GM21529 (cell line): ENCODE results near the gene POFUT2.

ENCODE experiments used
- ATAC-seq: cut with Tn5 transposase; IDR thresholded peaks from one replicate; pipeline ENCODE4 v1.9.1; 2021; ENCODE audit not compliant: unreplicated experiment

Gene POFUT2

DNA sequence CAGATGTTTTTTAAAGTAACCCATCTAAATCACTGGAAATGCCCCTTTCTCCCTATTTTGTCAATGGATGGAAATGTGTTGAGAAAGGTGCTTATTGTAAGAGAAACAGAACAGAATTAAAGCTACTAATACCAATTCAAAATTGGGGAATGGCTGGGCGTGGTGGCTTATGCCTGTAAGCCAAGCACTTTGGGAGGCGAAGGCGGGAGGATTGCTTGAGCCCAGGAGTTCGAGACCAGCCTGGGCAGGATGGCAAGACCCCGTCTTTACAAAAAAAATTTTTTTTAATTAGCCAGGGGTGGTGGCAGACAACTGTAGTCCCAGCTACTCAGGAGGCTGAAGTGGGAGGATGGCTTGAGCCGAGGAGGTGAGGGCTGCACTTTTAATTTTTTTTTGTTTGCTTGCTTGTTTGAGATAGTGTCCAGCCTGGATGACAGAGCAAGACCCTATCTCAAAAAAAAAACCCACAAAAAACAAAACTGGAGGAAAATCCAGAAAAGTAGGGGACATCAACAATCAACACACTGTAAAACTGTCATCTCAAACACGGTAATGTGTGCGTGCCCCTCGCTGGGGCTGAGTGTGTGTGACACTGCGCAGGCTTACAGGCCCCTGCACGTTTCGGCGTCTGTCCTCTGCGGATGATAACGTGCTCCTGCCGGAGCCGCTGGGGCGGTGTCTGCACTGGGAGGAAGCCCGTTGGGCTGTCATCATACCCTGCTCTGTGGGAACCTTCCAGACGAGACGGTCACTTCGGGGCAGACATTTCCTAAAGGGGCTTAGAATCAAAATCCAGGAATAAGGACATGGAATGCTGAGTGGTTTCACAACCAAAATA, 11.6 kb upstream of the POFUT2 start:
- ATAC-seq, result no peak

DNA sequence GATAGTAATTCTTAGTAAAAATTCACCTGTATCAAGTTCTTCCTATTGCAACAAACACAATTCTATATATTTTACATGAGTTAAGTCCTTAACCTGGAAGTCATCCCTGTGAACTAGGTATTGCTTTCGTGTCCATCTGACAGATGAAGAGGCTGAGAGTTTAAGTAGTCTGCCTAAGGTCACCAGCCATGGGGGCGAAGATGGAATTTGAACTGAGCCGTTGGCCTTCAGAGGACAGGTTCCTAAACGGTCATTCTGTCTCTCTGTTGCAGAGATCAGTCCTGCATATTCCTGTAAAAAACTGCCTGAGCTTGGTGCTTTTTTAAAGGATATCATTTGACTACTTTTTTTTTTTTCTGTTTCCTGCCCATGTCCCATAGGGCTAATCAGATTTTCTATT, 10.2 kb upstream of the POFUT2 start:
- no peak for ATAC-seq

DNA sequence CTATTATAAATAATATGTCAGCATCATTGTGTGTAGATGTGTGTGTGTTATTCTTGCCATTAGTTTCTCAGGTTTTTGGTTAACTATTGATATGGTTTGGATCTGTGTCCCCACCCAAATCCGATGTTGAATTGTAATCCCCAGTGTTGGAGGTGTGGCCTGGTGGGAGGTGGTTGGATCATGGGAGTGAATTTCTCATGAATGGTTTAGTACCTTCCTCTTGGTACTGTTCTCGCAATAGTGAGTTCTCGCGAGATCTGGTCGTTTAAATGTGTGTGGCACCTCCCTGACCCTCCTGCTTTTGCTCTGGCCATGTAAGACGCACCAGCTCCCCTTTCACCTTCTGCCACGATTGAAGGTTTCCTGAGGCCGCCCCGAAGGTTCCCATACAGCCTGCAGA, 9.6 kb upstream of the POFUT2 start:
- no peak for ATAC-seq

- ATAC-seq, result no peak
These were observed 8.9 kb upstream of the POFUT2 start for GRCh38 chr21:45296638-45297037.

- ATAC-seq, result no peak
These were observed 8.1 kb upstream of the POFUT2 start for GRCh38 chr21:45295576-45296365.

DNA sequence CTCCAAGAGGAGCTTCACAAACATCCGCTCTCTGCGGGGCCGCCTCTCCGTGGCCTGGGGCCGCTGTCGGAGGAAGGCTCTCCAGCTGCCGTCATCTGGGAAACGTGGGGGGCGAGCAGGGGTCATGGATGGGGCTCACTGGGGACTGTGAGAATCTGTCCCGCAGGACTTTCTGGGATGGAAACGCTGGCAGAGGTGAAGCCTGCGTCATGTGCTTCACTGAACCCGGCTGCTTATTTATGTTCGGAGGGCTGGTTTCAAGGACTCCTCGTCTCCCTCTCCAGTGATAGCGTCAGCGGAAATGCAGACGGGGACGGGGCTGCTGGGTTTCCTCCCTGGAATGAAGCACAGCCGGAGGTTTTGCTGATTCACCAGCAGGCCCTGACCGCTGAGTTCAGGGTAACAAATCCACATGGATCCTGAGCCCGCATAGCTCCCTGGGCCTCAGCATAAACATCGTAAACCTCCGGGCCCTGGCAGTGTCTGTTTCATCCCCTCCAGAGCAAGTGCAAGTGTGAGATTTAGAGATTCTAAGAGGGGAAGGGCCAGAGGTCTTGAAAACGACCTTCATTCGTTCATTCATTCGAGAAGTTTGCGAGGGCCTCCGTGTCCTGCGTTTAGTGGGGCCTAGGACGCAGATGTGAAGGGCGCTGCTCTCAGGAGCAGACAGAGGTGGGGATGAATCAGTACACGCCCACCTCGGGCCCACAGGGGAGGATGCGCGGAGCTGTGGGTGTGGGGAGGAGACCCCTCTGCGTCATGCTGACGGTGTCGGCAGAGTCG, 7.0 kb upstream of the POFUT2 start:
- no peak for ATAC-seq

- no peak for ATAC-seq
These were observed 6.2 kb upstream of the POFUT2 start for GRCh38 chr21:45293726-45294401.

DNA sequence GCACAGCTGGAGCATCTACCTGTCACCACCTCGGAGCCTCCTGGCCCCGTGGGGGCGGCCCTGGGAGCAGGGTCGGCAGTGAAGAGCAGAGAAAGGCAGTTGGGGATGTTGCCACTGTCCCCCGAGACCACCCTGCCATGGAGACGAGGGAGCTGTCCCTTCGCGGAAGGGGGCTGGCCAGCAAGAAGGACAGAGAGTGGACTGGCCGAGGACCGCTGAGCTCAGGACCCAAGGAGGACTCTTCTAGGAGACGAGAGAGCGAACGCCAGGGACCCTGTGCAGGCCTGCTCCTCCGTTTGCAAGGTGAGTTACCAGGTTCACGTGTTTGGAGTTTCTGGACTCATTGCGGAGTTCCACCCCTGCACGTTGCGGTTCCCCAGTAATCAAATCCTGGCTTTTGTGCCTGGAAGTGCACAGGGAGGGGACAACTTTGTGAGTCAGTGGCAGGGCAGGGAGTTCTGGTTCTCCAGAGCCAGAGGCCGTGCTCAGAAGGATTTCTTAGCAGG, 5.6 kb upstream of the POFUT2 start:
- no peak for ATAC-seq

DNA sequence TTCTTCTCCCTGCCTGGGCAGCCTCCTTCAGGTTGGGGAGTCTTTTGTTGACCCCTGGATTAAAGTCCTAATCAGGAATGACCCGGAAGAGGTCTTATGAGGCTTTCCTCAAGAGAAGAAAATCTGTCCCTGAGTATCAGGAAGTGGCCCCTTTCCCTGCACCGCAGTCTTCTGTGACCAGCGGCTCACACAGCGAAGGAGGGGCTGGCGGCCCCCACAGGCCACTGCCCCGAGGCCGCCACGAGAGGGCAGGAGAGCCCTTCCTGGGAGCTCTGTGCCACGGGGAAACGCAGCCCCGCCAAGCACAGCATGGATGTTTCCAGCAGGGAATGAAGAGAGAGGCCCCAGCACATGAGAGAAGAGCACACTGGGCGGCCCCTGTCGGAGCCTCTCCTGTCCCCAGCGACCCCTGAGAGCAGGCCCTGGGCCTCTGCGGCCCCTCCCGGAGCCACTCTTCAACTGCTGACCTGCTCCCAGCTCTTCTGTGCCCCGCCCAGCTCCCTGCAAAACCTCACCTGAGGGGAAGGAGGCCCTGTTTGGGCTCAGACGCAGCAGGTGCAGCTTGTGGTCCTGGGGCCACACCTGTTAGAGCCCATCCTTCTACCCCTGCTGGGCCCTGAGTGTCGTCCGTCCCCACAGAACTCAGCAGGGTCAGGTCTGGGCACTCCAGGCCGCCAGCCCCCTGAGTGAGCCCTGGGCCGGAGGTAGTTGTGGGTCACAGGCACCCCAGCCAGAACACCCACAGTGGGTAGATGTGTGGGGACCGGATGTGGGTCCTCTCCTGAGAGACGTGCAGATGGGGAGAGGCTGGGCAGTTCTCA, 4.9 kb upstream of the POFUT2 start:
- no peak for ATAC-seq

- ATAC-seq, result no peak
These were observed 4.1 kb upstream of the POFUT2 start for GRCh38 chr21:45291613-45292398.

GRCh38 chr21:45290948-45291612, 3.4 kb upstream of the POFUT2 start:
- no peak for ATAC-seq

DNA sequence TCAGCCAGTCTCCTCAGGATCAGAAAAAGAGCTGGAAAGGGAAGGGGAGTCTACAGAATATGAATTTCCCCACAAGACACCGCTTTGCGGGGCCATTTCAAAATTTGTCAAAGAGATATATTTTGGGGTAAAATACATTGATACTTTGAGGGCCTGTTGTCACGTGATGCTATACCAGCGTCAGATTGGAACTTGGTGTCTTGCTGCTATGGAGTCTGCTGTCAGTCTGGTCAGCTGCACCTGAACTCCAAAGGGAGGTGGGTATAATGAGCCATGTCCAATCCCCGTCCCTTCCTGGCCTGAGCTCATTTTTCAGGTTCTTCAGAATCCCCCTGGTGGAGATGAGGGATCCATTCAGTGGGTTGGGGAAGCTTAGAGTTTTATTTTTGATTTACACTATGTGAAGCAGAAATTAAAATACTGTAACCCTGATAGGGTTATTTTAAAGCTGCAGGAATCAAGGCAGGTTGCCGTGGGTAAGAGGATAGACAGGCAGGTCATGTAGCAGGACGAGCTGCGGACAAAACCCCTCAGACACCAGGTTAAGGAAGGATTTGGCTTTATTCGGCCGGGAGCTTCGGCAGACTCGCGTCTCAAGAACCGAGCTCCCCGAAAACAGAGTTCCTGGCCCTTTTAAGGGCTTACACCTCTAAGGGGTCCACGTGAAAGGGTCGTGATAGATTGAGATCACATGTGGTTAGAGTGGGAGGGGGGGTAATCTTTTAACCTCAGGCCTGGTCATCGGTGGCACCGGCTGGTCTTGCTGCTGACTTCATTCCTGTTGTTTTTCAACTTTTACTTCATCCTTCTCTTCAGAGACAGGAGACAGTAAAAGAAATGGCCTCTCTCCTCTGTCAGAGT, 2.2 kb upstream of the POFUT2 start:
- ATAC-seq, result no peak

GRCh38 chr21:45289134-45289533, 1.4 kb upstream of the POFUT2 start:
- no peak for ATAC-seq

GRCh38 chr21:45288441-45288841, 746 bp upstream of the POFUT2 start:
- no peak for ATAC-seq

- no peak for ATAC-seq
These were observed 841 bp downstream of the POFUT2 start for GRCh38 chr21:45286671-45287437.

GRCh38 chr21:45285266-45285931, 2.3 kb downstream of the POFUT2 start:
- ATAC-seq, result no peak

- ATAC-seq, result no peak
These were observed 3.3 kb downstream of the POFUT2 start for GRCh38 chr21:45284456-45284741.
